Stimulated activated memory B cell treated with anti-CD40 and anti-IgM and Interleukin-4, amounts not matched to agents 10 μg/mL and 1 μg/mL and 100 μg/mL, for 72 hours (primary cell): Measurements from ENCODE around the gene CHEK2.
A peak's percentile ranks its signal among the peaks of the same experiment; 100 is the strongest.

ENCODE experiments used
- ATAC-seq: fragments of 150-1000 bp; cut with Tn5 transposase; 2 replicates; pipeline ENCODE4 v1.10.0; 2021
- H3K27ac Mint-ChIP-seq: one replicate; pipeline ENCODE4 v1.8.0; 2022; ENCODE audit warnings: mild to moderate bottlenecking, mixed read lengths
- H3K27me3 Mint-ChIP-seq: one replicate; pipeline ENCODE4 v1.8.0; 2022; ENCODE audit warnings: mixed read lengths
- H3K36me3 Mint-ChIP-seq: one replicate; pipeline ENCODE4 v1.8.0; 2022; ENCODE audit warnings: mixed read lengths
- H3K4me1 Mint-ChIP-seq: one replicate; pipeline ENCODE4 v1.8.0; 2022; ENCODE audit warnings: mixed read lengths
- H3K4me3 Mint-ChIP-seq: one replicate; pipeline ENCODE4 v1.8.0; 2022; ENCODE audit warnings: mild to moderate bottlenecking, moderate library complexity, mixed read lengths
- H3K9me3 Mint-ChIP-seq: one replicate; pipeline ENCODE4 v1.8.0; 2022; ENCODE audit warnings: mixed read lengths

Gene CHEK2

GRCh38 chr22:28741785-28742561 is at the start of gene CHEK2, which contains the start of gene HSCB:
TSS of gene CHEK2 (minus strand) at chr22:28741820. CDS start at chr22:28734721, 7,099 bp downstream.
TSS of gene HSCB (plus strand) at chr22:28742039. CDS start at chr22:28742096, 57 bp downstream.
- peak within 1 kb of the TSS; percentile 84 for H3K4me3 Mint-ChIP-seq
- peaks cover 19% of the 10 kb centered on the region for H3K36me3 Mint-ChIP-seq
- no peaks in the 10 kb centered on the region for H3K27me3 Mint-ChIP-seq
- H3K4me1 Mint-ChIP-seq: peaks cover 24% of the 10 kb centered on the region
- peak within 1 kb of the TSS; percentile 86 for H3K27ac Mint-ChIP-seq
- no peaks in the 10 kb centered on the region for H3K9me3 Mint-ChIP-seq
- peak; percentile 98 for ATAC-seq

GRCh38 chr22:28791124-28791523 is 49.5 kb upstream of the CHEK2 start:
- H3K27me3 Mint-ChIP-seq: no peaks in the 10 kb centered on the region
- H3K4me3 Mint-ChIP-seq: no peak overlapping the region
- H3K4me1 Mint-ChIP-seq: peaks cover 67% of the 10 kb centered on the region
- H3K9me3 Mint-ChIP-seq: no peaks in the 10 kb centered on the region
- peak overlapping the region; percentile 59 for H3K27ac Mint-ChIP-seq
- peaks cover 51% of the 10 kb centered on the region for H3K36me3 Mint-ChIP-seq
- ATAC-seq: no peak

- Mint-ChIP-seq H3K4me3 (no peak overlapping the region), H3K27me3 (no peaks in the 10 kb centered on the region), H3K9me3 (no peaks in the 10 kb centered on the region), H3K36me3 (peaks cover 51% of the 10 kb centered on the region), H3K27ac (no peak overlapping the region), H3K4me1 (peaks cover 45% of the 10 kb centered on the region)
- no peak for ATAC-seq
Observed at GRCh38 chr22:28788601-28789000, 47.0 kb upstream of the CHEK2 start.

DNA sequence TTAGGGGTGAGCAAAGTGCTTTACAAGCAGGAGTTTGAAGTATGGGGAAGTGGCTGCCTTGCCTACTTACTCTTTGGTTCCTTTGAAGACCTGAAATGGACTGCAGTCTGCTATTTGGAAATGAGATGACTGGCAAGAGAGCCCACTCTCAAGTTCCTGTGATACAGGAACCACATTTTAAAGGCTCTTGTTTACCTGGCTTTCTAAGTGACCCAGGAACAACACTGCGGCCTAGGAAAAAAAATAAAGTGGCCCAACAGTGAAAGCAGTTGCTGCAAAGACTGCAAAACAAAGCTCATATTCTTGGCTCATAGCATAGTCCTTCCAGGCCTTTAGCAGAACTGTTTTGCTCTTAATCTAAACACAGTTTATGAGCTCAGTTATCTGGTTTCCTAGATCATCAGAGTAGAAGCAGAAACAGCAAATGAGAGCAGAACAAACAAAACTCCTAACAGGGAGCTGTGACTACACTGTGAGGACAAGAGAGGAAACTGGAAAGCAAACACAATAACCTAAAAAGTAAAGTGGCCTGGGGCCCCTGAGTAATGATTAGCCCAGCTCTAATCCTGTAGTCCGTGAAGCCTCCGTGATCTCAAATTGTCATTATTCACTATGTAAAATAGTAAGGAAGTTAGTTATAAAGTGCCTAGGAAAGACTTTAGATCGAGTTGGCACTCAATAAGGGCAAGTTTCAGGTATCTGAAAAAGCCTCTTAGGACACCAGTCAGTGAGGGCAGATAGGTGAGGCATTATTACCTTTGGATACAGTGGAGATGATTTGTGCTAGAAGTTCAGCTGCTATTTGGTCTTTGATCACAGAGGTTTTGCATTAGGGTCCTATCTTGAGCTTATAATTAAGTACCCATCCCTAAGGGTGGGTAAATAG is 42.4 kb upstream of the CHEK2 start:
- Mint-ChIP-seq H3K4me3 (no peak overlapping the region), H3K36me3 (peaks cover 48% of the 10 kb centered on the region), H3K27me3 (no peaks in the 10 kb centered on the region), H3K4me1 (peaks cover 10% of the 10 kb centered on the region), H3K27ac (no peak overlapping the region), H3K9me3 (no peaks in the 10 kb centered on the region)
- ATAC-seq: no peak

- no peak for ATAC-seq
- Mint-ChIP-seq H3K4me1 (peaks cover 15% of the 10 kb centered on the region), H3K27ac (no peak overlapping the region), H3K9me3 (no peaks in the 10 kb centered on the region), H3K36me3 (peaks cover 41% of the 10 kb centered on the region), H3K27me3 (no peaks in the 10 kb centered on the region), H3K4me3 (no peak overlapping the region)
Observed at GRCh38 chr22:28780296-28780695, 38.7 kb upstream of the CHEK2 start.

- peaks cover 40% of the 10 kb centered on the region for H3K36me3 Mint-ChIP-seq
- H3K4me3 Mint-ChIP-seq: no peak overlapping the region
- H3K27ac Mint-ChIP-seq: no peak overlapping the region
- ATAC-seq: no peak
- no peaks in the 10 kb centered on the region for H3K27me3 Mint-ChIP-seq
- H3K4me1 Mint-ChIP-seq: peaks cover 19% of the 10 kb centered on the region
- no peaks in the 10 kb centered on the region for H3K9me3 Mint-ChIP-seq
Observed at GRCh38 chr22:28779833-28780232, 38.2 kb upstream of the CHEK2 start.

- no peak for ATAC-seq
- Mint-ChIP-seq H3K27me3 (no peaks in the 10 kb centered on the region), H3K9me3 (no peaks in the 10 kb centered on the region), H3K27ac (no peak overlapping the region), H3K4me1 (peaks cover 33% of the 10 kb centered on the region), H3K36me3 (peaks cover 30% of the 10 kb centered on the region), H3K4me3 (peak overlapping the region; percentile 66)
Observed at GRCh38 chr22:28774378-28774777, 32.8 kb upstream of the CHEK2 start.

GRCh38 chr22:28773461-28773867 is 31.8 kb upstream of the CHEK2 start:
- Mint-ChIP-seq H3K9me3 (no peaks in the 10 kb centered on the region), H3K27ac (peak overlapping the region; percentile 86), H3K4me1 (peaks cover 33% of the 10 kb centered on the region), H3K27me3 (no peaks in the 10 kb centered on the region), H3K4me3 (peak overlapping the region; percentile 89), H3K36me3 (peaks cover 30% of the 10 kb centered on the region)
- no peak for ATAC-seq

GRCh38 chr22:28772633-28773460 is 31.2 kb upstream of the CHEK2 start, which contains the start of gene CCDC117:
TSS of gene CCDC117 (plus strand) at chr22:28772695. CDS start at chr22:28772850, 155 bp downstream.
- Mint-ChIP-seq H3K27me3 (no peaks in the 10 kb centered on the region), H3K36me3 (peaks cover 29% of the 10 kb centered on the region), H3K4me1 (peaks cover 32% of the 10 kb centered on the region), H3K9me3 (no peaks in the 10 kb centered on the region), H3K27ac (peak within 1 kb of the TSS; percentile 86), H3K4me3 (peak within 1 kb of the TSS; percentile 89)
- ATAC-seq: peak; percentile 98

DNA sequence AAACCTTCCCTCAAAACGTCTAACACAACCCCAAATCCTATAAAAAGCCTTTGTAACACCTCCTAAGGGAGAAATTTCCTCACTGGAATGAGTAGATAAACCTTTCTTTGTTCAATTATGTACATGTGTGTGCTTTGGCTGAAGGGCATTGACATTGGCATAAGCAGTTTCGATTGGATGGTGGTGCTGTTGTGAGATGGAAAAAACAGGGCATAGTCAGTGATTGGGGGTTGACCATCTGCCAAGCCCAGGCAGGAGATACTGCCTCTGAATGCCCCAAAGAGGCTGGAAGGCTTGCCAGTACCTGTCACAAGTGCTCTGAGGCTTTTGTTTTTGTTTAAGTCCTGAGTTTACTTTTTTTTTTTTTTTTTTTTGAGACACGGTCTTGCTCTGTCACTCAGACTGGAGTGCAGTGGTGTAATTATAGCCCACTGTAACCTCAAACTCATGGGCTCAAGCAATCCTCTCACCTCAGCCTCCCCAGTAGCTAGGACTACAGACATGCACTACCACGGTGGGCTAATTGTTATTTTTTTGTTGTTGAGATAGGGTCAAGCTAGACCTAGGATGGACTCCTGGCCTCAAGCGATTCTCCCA is 29.7 kb upstream of the CHEK2 start:
- Mint-ChIP-seq H3K27me3 (no peaks in the 10 kb centered on the region), H3K4me3 (no peak overlapping the region), H3K27ac (no peak overlapping the region), H3K9me3 (no peaks in the 10 kb centered on the region), H3K4me1 (peaks cover 27% of the 10 kb centered on the region), H3K36me3 (peaks cover 24% of the 10 kb centered on the region)
- no peak for ATAC-seq

DNA sequence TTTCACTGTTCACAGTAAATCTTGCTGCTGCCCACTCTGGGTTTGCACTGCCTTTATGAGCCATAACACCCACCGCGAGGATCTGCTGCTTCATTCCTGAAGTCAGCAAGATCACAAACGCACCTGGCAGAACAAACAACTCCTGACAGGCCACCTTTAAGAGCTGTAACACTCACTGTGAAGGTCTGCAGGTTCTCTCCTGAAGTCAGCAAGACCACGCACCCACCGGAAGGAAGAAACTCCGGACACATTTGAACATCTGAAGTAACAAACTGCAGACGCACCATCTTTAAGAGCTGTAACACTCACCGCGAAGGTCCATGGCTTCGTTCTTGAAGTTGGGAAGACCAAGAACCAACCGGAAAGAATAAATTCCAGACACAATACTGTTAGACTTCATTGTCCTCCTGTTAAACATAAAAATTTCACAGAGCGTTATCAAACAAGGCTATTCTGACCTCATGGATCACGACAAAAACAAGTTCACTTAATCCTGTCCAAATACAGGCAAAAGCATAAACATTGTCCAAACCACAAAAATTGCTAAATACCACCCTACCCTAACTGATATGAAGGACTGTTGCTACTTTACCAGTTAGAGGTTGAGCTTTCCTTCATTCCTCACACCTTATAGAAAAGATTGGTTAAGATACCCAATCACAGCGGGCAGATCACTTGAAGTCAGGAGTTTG is 27.9 kb upstream of the CHEK2 start:
- Mint-ChIP-seq H3K9me3 (no peaks in the 10 kb centered on the region), H3K4me1 (peaks cover 11% of the 10 kb centered on the region), H3K36me3 (peaks cover 9% of the 10 kb centered on the region), H3K27me3 (no peaks in the 10 kb centered on the region), H3K27ac (no peak overlapping the region), H3K4me3 (no peak overlapping the region)
- ATAC-seq: no peak

- ATAC-seq: no peak
- Mint-ChIP-seq H3K4me1 (peaks cover 7% of the 10 kb centered on the region), H3K9me3 (no peaks in the 10 kb centered on the region), H3K36me3 (peaks cover 7% of the 10 kb centered on the region), H3K27me3 (no peaks in the 10 kb centered on the region), H3K27ac (no peak overlapping the region), H3K4me3 (no peak overlapping the region)
Observed at GRCh38 chr22:28768701-28769393, 27.2 kb upstream of the CHEK2 start.

DNA sequence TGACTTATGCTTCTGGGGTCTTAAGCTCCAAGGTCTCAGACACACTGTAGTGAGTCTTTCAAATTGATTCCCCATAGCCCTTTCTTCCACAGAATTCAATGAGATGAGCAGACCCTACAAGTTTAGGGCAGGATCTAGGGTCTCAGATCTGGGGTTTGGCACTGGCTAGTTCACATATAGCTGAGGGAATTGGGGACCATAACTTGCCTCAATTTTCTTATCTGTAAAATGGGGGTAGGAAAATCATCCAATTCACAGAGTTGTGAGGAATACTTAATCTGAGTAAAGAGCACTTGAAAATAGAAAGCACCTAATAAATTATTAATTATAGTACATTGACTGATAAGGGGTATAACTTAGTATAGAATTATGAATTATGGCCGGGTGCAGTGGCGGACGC is 25.0 kb upstream of the CHEK2 start:
- H3K27me3 Mint-ChIP-seq: no peaks in the 10 kb centered on the region
- H3K36me3 Mint-ChIP-seq: no peaks in the 10 kb centered on the region
- peaks cover 1% of the 10 kb centered on the region for H3K4me1 Mint-ChIP-seq
- H3K27ac Mint-ChIP-seq: no peak overlapping the region
- no peak overlapping the region for H3K4me3 Mint-ChIP-seq
- ATAC-seq: no peak
- no peaks in the 10 kb centered on the region for H3K9me3 Mint-ChIP-seq
